ENCODE data around the gene CCDC40. TPM values are rescaled to one million over a fixed set of nuclear protein-coding genes. Genes with fewer than 3 reads are reported as not detected.
A peak's percentile ranks its signal among the peaks of the same experiment; 100 is the strongest.

The CCDC40 gene
- total and polyA plus RNA-seq, 2 of the 13 experiments (the other 11 are each of a cell fraction or from before 2014, with no cell fraction given) = 4.1 to 5.5 TPM

DNA sequence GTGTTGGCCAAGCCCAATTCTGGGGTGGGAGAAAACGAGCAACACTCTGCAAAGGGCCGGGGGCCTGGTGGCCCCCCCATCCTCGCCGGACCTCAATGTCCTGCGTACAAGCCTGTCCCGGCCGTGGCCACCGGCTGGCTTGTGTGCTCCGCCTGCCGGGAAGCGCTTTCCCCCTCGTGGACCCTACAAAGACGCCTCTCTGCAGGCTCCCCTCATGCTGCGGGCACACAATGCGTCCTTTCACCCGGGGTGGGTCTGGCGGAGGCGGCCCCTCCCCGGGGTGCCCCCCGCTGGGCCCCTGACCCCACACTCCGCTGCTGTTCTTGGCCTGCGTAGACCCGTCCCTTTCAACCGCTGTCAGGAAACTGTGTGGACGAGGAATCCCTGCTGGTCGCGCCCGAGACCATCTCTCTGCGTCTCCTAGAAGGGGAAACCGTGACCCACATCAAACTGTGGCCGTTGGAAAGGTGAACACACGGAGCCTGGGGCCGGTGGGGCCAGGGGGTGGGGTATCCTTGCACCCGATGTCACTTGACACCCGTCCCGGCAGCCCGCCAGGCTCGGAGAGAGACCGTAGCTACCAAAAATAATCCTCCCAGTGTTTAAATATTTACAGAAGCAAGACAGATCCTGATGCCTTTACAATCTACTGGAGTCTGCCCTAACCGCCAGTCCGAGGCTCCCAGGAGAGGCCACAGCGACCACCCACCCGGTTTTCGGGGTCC lies 44.4 kb upstream of the CCDC40 start (continued):
- peak; percentile 33; the same call in 1 of the 2 replicates for TF ChIP-seq ZNF614 (CRISPR knock-in tag; IDR thresholded peaks at IDR 0.05; ENCODE audit: borderline replicate concordance)
- TF ChIP-seq CCDC6 (CRISPR knock-in tag; IDR thresholded peaks at IDR 0.05) = peak; percentile 69
- TF ChIP-seq, protein P1, sequence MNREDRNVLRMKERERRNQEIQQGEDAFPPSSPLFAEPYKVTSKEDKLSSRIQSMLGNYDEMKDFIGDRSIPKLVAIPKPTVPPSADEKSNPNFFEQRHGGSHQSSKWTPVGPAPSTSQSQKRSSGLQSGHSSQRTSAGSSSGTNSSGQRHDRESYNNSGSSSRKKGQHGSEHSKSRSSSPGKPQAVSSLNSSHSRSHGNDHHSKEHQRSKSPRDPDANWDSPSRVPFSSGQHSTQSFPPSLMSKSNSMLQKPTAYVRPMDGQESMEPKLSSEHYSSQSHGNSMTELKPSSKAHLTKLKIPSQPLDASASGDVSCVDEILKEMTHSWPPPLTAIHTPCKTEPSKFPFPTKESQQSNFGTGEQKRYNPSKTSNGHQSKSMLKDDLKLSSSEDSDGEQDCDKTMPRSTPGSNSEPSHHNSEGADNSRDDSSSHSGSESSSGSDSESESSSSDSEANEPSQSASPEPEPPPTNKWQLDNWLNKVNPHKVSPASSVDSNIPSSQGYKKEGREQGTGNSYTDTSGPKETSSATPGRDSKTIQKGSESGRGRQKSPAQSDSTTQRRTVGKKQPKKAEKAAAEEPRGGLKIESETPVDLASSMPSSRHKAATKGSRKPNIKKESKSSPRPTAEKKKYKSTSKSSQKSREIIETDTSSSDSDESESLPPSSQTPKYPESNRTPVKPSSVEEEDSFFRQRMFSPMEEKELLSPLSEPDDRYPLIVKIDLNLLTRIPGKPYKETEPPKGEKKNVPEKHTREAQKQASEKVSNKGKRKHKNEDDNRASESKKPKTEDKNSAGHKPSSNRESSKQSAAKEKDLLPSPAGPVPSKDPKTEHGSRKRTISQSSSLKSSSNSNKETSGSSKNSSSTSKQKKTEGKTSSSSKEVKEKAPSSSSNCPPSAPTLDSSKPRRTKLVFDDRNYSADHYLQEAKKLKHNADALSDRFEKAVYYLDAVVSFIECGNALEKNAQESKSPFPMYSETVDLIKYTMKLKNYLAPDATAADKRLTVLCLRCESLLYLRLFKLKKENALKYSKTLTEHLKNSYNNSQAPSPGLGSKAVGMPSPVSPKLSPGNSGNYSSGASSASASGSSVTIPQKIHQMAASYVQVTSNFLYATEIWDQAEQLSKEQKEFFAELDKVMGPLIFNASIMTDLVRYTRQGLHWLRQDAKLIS (CRISPR knock-in tag; IDR thresholded peaks at IDR 0.05) = peak; percentile 81; the same call in 1 of the 2 replicates
- no peak for TF ChIP-seq PTBP1 (IDR thresholded peaks at IDR 0.05; ENCODE audit: low read depth, low read length, poor library complexity, severe bottlenecking)
- TF ChIP-seq SMARCC2 (IDR thresholded peaks at IDR 0.05) = no peak
- 0 out of 2 replicates have a peak, but pooled peaks have one; percentile 4 for TF ChIP-seq ZNF441 (CRISPR knock-in tag; IDR thresholded peaks at IDR 0.05; ENCODE audit: borderline replicate concordance)
- no peak; the same call in 1 of the 2 replicates for TF ChIP-seq NFYC (CRISPR knock-in tag; IDR thresholded peaks at IDR 0.05)
- TF ChIP-seq GATAD2A (CRISPR knock-in tag; IDR thresholded peaks at IDR 0.05) = peak; percentile 71; the same call in 1 of the 2 replicates
- peak; percentile 79; the same call in 1 of the 2 replicates for TF ChIP-seq FOXJ3 (CRISPR knock-in tag; IDR thresholded peaks at IDR 0.05; ENCODE audit: borderline replicate concordance)
- no peak for TF ChIP-seq ZSCAN20 (CRISPR knock-in tag; IDR thresholded peaks at IDR 0.05; ENCODE audit: borderline replicate concordance)
- TF ChIP-seq MAF1 (CRISPR knock-in tag; IDR thresholded peaks at IDR 0.05; ENCODE audit: borderline replicate concordance) = no peak
- TF ChIP-seq JARID2 (CRISPR knock-in tag; IDR thresholded peaks at IDR 0.05; ENCODE audit: insufficient replicate concordance) = no peak
- peak; percentile 76 for TF ChIP-seq AGO1 (IDR thresholded peaks at IDR 0.05; ENCODE audit: low read depth, low read length, poor library complexity, severe bottlenecking)
- TF ChIP-seq, protein P2, sequence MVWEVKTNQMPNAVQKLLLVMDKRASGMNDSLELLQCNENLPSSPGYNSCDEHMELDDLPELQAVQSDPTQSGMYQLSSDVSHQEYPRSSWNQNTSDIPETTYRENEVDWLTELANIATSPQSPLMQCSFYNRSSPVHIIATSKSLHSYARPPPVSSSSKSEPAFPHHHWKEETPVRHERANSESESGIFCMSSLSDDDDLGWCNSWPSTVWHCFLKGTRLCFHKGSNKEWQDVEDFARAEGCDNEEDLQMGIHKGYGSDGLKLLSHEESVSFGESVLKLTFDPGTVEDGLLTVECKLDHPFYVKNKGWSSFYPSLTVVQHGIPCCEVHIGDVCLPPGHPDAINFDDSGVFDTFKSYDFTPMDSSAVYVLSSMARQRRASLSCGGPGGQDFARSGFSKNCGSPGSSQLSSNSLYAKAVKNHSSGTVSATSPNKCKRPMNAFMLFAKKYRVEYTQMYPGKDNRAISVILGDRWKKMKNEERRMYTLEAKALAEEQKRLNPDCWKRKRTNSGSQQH (CRISPR knock-in tag; IDR thresholded peaks at IDR 0.05; ENCODE audit: low read depth) = 0 out of 2 replicates have a peak, but pooled peaks have one; percentile 15
- no peak for TF ChIP-seq RORA (CRISPR knock-in tag; IDR thresholded peaks at IDR 0.05)
- peak; percentile 40; the same call in 1 of the 2 replicates for TF ChIP-seq BRF2 (CRISPR knock-in tag; IDR thresholded peaks at IDR 0.05)
- no peak for TF ChIP-seq EHMT2 (IDR thresholded peaks at IDR 0.05; ENCODE audit: borderline replicate concordance, low read depth, low read length)
- peak; percentile 56; the same call in 1 of the 2 replicates for TF ChIP-seq HMGXB3 (CRISPR knock-in tag; IDR thresholded peaks at IDR 0.05; ENCODE audit: borderline replicate concordance)
